Body of pancreas (tissue), 4 donors: ENCODE results near the gene LAPTM5.

Source experiments
- POLR2A ChIP-seq, 3 donors: fragments of 450-650 bp; IDR thresholded peaks; one replicate each; pipeline ENCODE4 v1.6.1; 2016; ENCODE audit warnings: antibody characterized with exemption in 3 of 3, mild to moderate bottlenecking in 2 of 3
- TF ChIP-seq, protein P1 (sequence below), 7 experiments: fragments of 450-650 bp in 4 of 7; fragments of 200-600 bp in 3 of 7; sonication (generic) in 3 of 7; IDR thresholded peaks; one replicate each; pipeline ENCODE4 v1.5.1; 2016 to 2019; ENCODE audit warnings: antibody characterized with exemption in 7 of 7

DNA sequence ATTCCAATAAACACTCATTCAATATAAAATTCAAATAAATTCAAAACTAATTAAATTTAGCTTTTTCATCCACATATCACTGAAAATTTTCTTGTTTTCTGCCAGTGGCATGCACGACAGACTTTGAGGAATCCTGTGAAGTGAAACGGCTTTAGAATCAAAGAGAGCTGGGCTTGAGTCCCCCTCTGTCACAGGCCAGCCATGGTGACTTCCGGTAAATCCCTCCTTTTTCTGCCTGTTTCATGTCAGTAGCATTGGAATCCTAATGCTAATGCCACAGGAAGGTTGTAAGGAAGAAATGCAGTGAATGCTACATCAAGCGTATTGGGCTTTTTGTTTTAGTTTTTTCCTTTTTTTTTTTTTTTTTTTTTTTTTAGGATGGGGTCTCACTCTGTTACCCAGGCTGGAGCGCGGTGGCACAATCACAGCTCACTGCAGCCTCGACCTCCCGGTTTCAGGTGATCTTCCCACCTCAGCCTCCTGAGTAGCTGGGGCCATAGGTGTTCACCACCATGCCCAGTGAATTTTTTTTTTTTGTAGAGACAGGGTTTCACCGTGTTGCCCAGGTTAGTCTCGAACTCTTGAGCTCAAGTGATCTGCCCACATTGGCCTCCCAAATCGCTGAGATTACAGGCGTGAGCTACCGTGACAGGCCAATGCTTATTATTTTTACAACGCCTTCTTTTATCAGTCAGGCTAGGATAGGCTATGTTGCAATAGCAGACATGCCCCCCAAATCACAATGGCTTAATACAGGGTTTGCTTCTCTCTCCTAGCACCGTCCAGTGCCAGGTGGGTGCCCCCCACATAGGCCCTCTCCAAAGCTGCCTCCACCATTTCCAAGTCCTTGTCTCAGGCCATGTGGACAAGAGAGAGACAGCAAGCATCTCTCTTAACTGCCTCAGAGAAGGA lies 30.5 kb downstream of the LAPTM5 start:
- TF ChIP-seq, protein P1, sequence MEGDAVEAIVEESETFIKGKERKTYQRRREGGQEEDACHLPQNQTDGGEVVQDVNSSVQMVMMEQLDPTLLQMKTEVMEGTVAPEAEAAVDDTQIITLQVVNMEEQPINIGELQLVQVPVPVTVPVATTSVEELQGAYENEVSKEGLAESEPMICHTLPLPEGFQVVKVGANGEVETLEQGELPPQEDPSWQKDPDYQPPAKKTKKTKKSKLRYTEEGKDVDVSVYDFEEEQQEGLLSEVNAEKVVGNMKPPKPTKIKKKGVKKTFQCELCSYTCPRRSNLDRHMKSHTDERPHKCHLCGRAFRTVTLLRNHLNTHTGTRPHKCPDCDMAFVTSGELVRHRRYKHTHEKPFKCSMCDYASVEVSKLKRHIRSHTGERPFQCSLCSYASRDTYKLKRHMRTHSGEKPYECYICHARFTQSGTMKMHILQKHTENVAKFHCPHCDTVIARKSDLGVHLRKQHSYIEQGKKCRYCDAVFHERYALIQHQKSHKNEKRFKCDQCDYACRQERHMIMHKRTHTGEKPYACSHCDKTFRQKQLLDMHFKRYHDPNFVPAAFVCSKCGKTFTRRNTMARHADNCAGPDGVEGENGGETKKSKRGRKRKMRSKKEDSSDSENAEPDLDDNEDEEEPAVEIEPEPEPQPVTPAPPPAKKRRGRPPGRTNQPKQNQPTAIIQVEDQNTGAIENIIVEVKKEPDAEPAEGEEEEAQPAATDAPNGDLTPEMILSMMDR (IDR thresholded peaks at IDR 0.05): no peak
- TF ChIP-seq POLR2A (IDR thresholded peaks at IDR 0.05): no peak
